Endothelial cell (in vitro differentiated cells): ENCODE measurements around the gene MAP3K5. TPM values are rescaled to one million over a fixed set of nuclear protein-coding genes. Genes with fewer than 3 reads are reported as not detected.

ENCODE experiments used
- DNase-seq: peaks from one replicate; pipeline ENCODE4 v3.0.0; 2021; ENCODE audit warnings: low spot score
- H3K27ac Mint-ChIP-seq: one replicate; pipeline ENCODE4 v1.8.0; 2021; ENCODE audit warnings: mixed read lengths, inconsistent platforms; ENCODE audit not compliant: unreplicated experiment
- H3K27me3 Mint-ChIP-seq: one replicate; pipeline ENCODE4 v1.8.0; 2021; ENCODE audit warnings: mild to moderate bottlenecking, moderate library complexity, mixed read lengths, inconsistent platforms; ENCODE audit not compliant: unreplicated experiment
- H3K36me3 Mint-ChIP-seq: one replicate; pipeline ENCODE4 v1.8.0; 2021; ENCODE audit warnings: mild to moderate bottlenecking, low read depth, mixed read lengths, inconsistent platforms; ENCODE audit not compliant: unreplicated experiment
- H3K4me1 Mint-ChIP-seq: one replicate; pipeline ENCODE4 v1.8.0; 2021; ENCODE audit warnings: mild to moderate bottlenecking, mixed read lengths, inconsistent platforms; ENCODE audit not compliant: unreplicated experiment
- H3K4me3 Mint-ChIP-seq: one replicate; pipeline ENCODE4 v1.8.0; 2021; ENCODE audit warnings: mild to moderate bottlenecking, mixed read lengths, inconsistent platforms; ENCODE audit not compliant: unreplicated experiment
- H3K9me3 Mint-ChIP-seq: one replicate; pipeline ENCODE4 v1.8.0; 2021; ENCODE audit warnings: mixed read lengths, inconsistent platforms; ENCODE audit not compliant: unreplicated experiment
- CTCF ChIP-seq: fragments of 200-600 bp; sonication (generic); IDR thresholded peaks from one replicate; pipeline ENCODE4 v1.5.0; 2021; ENCODE audit warnings: antibody characterized with exemption; ENCODE audit not compliant: unreplicated experiment
- total RNA-seq: library from RNA; stranded (reverse); fragmentation: NEBNext Ultra II Directional; extraction: Animal tissue kit (Norgen Biotek cat#: 25700); gene quantifications from one replicate; pipeline ENCODE4 v1.2.1, GENCODE V29; 2021; ENCODE audit not compliant: unreplicated experiment

The MAP3K5 gene
- total RNA-seq, 1 donor from 2014 or later: 0.33 TPM

GRCh38 chr6:136532030-136532429 lies 260.2 kb downstream of the MAP3K5 start:
- Mint-ChIP-seq H3K9me3 (no peaks in the 10 kb centered on the region), H3K4me1 (peaks cover 2% of the 10 kb centered on the region), H3K27ac (no peak overlapping the region), H3K4me3 (no peak overlapping the region), H3K36me3 (no peaks in the 10 kb centered on the region), H3K27me3 (peaks cover 2% of the 10 kb centered on the region)
- no peak for TF ChIP-seq CTCF
- DNase-seq: no peak

- Mint-ChIP-seq H3K4me1 (peaks cover 10% of the 10 kb centered on the region), H3K36me3 (no peaks in the 10 kb centered on the region), H3K27ac (no peak overlapping the region), H3K4me3 (no peak overlapping the region), H3K9me3 (no peaks in the 10 kb centered on the region), H3K27me3 (peaks cover 5% of the 10 kb centered on the region)
- TF ChIP-seq CTCF: no peak
- no peak for DNase-seq
Measured at GRCh38 chr6:136529710-136530109, 262.6 kb downstream of the MAP3K5 start.

GRCh38 chr6:136528477-136528876 lies 263.8 kb downstream of the MAP3K5 start:
- peaks cover 3% of the 10 kb centered on the region for H3K27me3 Mint-ChIP-seq
- H3K4me1 Mint-ChIP-seq: peaks cover 10% of the 10 kb centered on the region
- no peaks in the 10 kb centered on the region for H3K36me3 Mint-ChIP-seq
- no peak overlapping the region for H3K27ac Mint-ChIP-seq
- TF ChIP-seq CTCF: no peak
- DNase-seq: no peak
- H3K9me3 Mint-ChIP-seq: no peaks in the 10 kb centered on the region
- no peak overlapping the region for H3K4me3 Mint-ChIP-seq

GRCh38 chr6:136527831-136528230 lies 264.4 kb downstream of the MAP3K5 start:
- Mint-ChIP-seq H3K36me3 (no peaks in the 10 kb centered on the region), H3K4me1 (peaks cover 10% of the 10 kb centered on the region), H3K27ac (no peak overlapping the region)

GRCh38 chr6:136526937-136527336 lies 265.3 kb downstream of the MAP3K5 start:
- Mint-ChIP-seq H3K36me3 (no peaks in the 10 kb centered on the region), H3K4me3 (no peak overlapping the region), H3K4me1 (peaks cover 10% of the 10 kb centered on the region), H3K27me3 (peaks cover 3% of the 10 kb centered on the region), H3K27ac (no peak overlapping the region), H3K9me3 (no peaks in the 10 kb centered on the region)
- no peak for DNase-seq
- TF ChIP-seq CTCF: no peak

More at GRCh38 chr6:136527831-136528230, 264.4 kb downstream of the MAP3K5 start:
- Mint-ChIP-seq H3K4me3 (no peak overlapping the region), H3K9me3 (no peaks in the 10 kb centered on the region), H3K27me3 (peaks cover 3% of the 10 kb centered on the region)
- TF ChIP-seq CTCF: no peak
- no peak for DNase-seq
